C4-2B (cell line): ENCODE results near the gene HOXC9.

Experiments
- CTCF ChIP-seq: fragments of 450-650 bp; conservative IDR thresholded peaks from 2 replicates; pipeline ENCODE4 v1.5.1; 2017; ENCODE audit warnings: mild to moderate bottlenecking
- ZFX ChIP-seq: fragments of 450-650 bp; IDR thresholded peaks from 2 replicates; pipeline ENCODE4 v1.6.1; 2017

GRCh38 chr12:53975479-53976152 lies 24.3 kb upstream of the HOXC9 start:
- no peak for TF ChIP-seq CTCF
- no peak for TF ChIP-seq ZFX
